GM18858 (cell line): ENCODE data around the gene HSD11B2.
"Not testable (repeated sequence)": the region's sequence is repeated elsewhere in the genome, so short reads cannot be mapped to it uniquely, and the experiment has no call there.

Experiments used
- ATAC-seq: cut with Tn5 transposase; IDR thresholded peaks from one replicate; pipeline ENCODE4 v1.9.1; 2021; ENCODE audit not compliant: unreplicated experiment

Gene HSD11B2

DNA sequence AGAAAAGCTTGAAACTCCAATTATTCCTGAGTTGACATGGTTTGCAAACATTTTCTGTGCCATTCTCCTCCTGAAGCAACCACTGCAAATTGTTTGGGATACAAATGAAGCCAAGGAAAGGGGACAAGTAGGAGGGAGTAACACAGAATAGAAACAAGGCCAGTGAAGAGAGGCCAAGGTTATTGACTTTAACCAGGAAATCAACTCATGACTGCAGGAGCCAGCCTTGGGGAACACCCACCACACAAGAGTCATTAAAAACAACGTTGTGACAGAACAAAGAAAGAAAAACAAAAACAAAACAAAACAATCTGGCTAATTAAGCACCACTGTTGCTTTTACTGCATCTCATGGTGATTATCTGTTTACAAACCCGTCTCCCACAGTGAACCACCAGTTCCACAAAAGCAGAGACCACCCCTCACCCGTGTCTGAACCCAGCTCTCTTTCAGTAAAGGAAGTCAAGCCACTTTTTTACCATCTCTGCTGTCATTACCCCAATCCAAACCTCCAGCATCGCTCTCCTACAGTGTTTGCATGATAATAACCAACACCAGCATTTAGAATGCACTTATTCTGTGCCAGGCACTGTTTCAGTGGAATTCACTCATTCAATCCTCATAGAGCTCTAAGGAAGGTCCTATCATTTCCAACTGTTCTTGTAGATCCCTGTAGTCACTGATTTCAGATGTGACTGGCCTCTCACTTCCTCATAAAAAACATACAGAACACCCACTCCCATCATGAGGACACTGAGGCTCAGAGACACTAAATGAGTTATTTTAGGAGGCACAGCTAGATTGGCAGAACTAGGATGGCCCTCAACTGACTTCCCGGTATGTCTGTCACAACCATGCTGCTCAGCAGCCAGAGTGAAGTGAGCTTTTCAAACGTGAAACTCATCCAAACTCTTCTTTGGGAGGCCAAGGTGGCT, 16.7 kb upstream of the HSD11B2 start:
- no peak for ATAC-seq

DNA sequence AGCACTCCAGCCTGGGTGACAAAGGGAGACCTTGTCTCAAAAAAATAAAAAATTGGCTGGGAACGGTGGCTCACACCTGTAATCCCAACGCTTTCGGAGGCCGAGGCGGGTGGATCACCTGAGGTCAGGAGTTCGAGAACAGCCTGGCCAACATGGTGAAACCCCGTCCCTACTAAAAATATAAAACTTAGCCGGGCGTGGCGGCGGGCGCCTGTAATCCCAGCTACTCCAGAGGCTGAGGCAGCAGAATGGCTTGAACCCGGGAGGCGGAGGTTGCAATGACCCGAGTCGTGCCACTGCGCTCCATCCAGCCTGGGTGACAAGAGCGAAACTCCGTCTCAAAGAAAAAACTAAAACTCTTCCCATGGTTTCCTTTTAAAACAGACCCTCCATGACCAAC, 15.5 kb upstream of the HSD11B2 start:
- not testable (repeated sequence) for ATAC-seq

DNA sequence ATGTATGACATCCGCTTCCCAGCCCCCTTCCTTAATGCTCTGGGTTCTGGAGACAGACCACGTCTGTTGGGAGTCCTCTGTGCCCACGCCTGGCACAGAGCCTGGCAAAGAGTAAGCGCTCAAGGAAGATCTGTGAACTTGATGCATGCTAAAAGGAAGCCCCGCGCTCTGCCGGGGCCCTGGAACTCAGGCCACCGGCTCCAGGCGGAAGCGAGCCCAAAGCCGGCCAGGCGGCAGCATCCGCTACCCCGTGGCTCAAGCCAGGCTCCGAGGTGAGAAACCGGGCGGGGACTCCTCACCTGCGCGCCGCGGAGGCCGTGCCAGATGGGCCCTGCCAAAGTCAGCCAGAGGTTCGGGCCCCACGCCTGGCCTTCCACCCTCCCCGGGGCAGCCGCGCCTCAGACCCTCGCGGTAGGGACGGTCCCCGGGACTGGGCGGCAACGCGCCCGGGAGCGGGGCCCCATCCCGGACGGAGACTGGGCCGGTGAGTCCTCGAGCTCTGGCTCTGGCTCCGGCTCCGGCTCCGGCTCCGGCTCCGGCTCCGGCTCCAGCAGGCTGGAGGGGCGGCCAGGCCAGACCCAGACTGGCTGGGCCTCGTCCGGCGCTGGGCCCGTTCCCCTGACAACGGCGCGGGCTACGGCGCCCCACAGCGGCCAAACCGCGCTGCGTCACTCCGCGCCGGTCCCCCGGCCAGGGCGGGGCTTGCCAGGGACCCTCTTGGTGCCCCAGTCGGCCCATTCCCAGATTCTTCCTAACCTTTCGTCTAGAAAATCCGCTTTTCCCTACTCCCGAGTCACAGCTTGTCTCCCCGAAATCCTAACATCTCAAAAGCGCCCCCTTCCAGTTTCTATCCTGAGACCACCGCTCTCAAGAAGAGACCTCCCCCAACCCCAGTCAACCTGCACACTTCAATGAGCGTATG, 14.8 kb upstream of the HSD11B2 start, which contains the start of gene ZDHHC1:
ZDHHC1 (minus strand) TSS at position 606 of the 922 bp plus-strand sequence. CDS start 8,702 bp downstream, outside the sequence.
- ATAC-seq, result no peak

DNA sequence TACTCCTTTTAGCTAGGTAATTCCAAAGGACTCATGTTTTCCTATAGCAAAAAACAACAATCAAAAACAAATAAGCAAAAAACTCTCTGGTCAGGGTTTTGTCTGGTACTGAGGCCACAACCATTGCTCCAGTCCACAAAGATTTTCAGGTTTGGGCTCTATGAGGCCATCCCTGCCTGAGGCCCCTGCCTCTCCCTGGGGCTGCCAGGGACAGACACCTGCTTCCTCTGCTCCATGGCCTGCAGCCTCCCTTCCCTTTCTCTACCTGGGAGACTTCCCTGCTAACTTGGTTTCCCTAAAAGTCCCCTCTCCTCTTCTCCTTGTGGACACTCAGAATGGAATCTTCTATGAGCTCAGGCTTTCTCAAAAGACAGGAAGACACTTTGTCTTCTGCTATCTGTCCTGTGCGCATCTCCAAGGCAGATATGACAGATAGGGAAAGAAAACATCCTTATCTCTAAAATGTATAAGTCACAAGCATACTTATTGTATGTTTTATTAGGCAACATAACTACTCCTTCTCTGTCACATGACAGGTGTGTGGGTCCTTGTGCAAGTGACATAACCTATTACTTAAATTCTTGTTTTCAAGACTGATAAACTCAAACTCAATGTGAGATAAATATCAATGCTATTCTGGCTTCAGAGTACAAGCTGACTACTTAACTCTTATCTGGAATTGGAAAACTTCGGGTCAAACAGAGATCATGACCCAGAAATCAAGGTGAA, 13.4 kb upstream of the HSD11B2 start:
- ATAC-seq, result no peak

DNA sequence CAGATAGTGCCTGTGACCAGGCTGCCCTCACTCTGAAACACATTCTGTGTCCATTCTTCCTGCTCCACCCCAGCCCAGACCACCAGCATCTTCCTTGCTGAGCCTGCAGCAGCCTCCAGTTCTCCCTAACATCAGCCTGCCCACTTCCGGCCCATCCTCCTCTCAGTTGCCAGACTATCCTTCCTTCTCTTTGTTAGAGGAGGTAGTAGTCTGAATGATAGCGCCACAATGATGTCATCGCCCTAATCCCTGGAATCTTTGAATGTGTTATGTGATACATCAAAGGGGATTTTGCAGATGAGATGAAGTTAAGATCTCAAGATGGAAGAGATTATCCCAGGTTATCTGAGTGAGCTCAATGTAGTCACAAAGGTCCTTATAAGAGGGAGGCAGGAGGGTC, 11.4 kb upstream of the HSD11B2 start:
- ATAC-seq, result no peak

DNA sequence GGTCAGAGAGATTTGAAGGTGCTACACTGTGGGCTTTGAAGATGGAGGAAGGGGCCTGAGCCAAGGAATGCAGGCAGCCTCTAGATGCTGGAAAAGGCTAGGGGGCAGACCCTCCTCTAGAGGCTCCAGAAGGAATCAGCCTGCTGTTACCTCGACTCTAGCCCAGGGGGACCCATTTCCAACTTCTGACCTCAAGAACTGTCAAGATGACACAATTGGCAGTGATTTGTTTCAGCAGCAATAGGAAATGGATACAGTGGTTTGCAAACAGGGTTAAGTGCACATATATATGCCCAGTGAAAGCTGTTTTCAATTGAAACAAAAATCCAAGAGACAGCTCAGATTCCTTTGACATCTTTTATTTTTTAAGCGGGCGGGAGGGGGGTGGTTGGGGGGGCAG, 11.0 kb upstream of the HSD11B2 start:
- no peak for ATAC-seq

DNA sequence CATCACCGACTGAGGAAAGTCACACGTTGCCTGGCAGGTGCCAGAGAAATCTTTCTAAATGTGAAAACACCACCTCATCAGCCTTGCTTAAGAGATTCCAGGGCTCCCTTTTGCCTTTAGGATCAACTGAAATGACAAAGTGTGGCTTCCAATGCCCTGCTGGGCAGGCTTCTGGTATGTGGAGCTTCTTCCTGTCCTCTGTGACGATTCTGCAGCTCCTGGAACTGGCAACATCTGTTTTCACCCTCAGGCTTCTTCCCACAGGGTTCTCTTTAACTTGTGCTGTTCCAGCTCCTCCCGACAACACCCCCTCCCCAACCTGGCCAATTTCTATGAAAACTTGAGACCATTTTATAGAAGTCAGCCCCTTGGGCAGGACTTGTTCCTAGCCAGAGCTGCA, 9.9 kb upstream of the HSD11B2 start:
- no peak for ATAC-seq

DNA sequence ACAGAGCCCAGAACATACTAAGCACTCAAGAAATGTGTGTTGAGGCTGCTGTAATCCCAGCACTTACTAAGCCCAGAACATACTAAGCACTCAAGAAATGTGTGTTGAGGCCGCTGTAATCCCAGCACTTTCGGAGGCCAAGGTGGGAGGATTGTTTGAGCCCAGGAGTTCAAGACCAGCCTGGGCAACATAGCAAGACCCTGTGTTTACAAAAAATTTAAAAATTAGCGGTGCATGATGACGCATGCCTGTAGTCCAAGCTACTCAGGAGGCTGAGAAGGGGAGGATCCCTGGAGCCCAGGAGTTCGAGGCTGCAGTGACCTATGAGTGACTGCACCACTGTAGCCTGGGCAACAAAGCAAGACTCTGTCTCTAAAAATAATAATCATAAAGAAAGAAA, 7.9 kb upstream of the HSD11B2 start:
- ATAC-seq, result no peak

DNA sequence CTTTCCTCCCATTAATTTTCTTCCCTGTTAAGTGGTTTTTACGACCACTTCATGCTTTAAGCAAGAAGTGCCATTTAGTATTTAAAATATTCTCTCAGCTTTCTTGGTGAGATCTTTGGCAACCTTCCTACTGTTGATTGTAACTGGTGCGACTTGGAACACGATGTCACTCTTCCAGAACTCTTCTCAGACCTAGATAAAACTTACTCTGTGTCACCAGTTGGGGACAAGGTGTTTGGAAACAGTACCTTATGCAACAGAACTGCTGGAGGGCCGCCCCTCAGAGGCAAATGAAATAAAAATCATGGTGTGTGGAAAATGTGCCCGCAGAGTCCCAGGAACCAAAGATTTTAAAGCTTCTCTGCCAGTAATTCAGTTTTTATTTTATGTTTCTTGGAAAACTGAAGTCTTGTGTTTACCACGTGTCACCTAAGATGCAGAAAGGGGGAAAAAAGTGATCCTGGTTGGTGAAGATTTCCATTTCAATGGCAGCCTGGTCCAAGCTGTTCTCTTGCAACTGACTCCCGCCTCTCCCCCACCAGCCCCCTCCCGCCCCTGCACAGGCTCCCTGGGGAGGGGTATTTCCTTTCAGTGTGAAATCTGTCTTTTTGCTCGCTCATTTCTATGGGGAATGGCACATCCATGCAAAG, 7.2 kb upstream of the HSD11B2 start:
- no peak for ATAC-seq

DNA sequence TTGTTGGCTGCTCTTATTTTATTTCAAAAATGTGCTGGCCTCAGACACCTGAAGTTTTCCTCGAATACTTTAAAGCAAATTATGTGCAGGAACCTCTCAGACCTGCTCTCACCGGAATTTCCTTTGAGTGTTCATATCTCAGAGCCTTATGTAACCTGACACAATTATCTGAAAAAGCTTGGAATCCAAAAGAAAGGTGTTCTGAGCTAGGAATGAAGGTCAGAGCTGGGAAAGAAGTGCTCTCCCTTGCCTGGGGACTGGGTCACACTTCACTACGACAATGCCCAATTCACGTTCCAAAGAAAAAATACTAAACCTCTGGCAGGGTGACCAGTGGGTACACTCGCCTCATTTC, 6.7 kb upstream of the HSD11B2 start:
- ATAC-seq, result no peak

DNA sequence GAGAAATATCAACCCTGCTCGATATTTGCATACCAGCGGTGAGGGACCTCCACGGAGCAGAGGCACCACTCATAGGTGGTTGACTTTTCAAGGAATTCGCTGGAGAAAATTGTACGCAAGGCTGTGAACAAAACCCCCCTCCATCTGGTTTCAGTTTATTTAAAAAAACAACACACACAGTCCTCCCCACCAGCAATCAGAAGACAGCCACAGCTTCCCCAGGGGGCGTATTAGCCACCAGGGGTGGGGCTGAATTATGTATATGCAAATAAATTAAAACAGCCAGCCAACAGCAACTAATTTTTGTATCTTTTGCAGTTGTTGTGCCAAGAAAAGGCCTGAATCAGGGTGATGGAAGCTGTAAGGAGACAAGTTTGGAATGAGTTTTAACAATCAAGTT, 5.9 kb upstream of the HSD11B2 start:
- no peak for ATAC-seq

DNA sequence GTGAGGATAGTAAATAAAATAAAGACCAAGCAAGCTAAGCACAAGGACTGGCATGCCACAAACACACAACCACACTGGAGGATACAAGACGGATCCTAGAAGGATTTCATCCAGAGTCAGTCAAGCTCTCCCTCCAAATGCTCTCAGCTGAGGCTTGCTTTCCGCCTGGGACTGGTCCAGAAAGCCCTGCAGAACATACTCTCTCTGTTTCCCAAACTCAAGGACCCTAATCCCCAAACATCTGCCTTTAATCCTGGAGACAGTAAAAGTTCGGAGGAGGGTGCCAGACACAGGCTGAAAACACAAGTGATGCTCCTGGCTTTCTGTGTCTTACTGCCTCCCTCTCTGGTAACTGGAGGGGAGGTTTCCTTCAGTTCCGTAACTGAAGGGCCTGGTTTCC, 5.3 kb upstream of the HSD11B2 start:
- ATAC-seq, result no peak

DNA sequence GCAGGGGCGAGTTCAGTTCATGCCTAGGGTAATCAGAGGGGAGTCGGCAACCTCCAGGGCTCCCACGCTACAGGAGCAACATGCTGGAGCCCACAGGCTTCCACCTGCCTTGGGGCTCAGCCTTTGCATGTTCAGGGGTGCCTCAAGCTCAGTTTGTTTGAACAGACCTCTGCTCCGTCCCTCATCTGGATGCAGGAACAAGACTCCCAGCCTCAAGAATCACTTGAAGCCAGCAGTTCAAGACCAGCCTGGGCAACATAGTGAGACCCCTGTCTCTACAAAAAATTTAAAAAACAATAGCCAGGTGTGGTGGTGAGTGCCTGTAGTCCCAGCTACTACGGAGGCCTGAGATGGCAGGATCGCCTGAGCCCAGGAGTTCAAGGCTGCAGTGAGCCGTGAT, 4.9 kb upstream of the HSD11B2 start:
- no peak for ATAC-seq

DNA sequence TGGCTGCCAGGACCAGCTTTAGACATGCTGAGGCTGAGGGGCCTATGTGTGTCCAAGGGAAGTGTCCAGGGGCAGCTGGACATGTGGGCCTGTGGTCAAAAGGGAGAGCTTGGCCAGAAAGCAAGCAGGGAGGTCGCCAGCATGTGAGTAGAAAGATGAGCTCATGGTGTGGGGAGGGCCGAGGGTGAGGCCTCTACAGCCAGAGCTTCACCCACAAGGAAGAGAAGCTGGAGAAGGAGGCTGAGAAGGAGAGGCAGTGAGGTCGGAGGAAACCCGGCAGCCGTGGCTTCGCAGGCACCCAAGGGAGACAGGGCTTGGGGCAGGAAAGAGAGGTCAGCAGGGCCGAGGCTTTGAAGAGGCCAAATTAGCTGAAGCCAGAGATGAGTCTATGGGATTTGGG, 4.0 kb upstream of the HSD11B2 start:
- ATAC-seq, result no peak

DNA sequence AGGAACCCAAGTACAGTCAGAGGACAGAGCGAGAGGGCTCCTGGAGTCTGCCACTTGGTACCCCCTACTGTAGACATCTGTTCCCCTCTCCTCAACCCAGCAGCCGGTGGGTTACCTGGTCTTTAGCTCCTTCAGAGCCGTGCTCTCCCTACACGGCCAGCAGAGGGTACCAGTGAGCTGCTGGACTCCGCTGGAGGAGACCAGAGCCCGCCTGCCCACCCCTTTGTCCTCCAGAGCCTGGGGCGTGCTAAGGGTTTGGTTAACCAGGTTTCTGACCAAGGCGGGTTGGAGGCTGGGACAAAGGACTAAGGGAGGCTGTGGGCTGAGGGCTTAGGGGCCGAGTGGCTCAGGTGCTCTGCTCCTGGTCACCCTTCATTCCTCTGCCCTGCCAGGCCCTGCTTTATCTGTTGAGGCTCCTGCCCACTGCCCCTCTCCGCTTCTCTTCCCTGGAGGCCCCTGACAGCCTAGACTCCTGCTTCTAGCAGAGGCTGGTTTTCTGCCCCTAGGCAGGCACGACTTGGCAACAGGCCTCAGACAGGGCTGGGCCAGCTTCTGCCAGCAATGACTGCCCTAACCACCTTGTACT, 2.7 kb upstream of the HSD11B2 start:
- no peak for ATAC-seq

DNA sequence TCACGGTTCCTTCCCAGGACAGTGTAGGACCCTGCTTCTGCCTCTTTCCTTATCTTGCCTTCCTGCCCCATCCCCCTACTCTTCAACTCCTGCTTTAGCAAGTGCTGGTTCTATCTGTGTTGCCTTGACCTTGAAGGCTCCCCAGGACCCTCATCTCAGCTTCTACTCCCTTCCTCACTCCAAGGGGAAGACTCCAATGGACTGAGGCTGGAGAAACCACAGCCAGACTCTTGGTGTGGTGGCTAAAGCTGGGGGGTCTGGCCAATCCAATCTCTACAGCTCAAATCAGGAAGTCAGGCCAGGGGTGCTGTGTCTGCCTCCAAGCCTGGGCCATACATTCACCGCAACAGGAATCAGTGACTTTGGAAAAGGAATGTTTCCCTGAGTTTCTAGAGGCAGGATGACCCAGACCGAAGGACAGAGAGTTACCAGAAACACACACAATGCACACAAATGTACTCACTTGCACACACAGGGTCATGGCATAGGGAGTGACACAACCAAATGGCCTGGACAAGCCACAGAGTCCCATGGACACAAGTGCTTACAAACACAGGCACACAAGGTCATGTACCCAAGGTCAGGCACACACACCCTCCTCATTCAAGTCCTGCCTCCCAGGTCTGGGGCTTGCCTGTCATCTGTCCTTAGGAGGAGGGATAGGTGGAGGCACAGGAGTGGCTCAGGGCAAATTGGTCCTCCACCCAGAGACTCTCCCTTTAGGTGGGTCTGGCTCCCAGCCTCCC, 1.7 kb upstream of the HSD11B2 start:
- no peak for ATAC-seq

DNA sequence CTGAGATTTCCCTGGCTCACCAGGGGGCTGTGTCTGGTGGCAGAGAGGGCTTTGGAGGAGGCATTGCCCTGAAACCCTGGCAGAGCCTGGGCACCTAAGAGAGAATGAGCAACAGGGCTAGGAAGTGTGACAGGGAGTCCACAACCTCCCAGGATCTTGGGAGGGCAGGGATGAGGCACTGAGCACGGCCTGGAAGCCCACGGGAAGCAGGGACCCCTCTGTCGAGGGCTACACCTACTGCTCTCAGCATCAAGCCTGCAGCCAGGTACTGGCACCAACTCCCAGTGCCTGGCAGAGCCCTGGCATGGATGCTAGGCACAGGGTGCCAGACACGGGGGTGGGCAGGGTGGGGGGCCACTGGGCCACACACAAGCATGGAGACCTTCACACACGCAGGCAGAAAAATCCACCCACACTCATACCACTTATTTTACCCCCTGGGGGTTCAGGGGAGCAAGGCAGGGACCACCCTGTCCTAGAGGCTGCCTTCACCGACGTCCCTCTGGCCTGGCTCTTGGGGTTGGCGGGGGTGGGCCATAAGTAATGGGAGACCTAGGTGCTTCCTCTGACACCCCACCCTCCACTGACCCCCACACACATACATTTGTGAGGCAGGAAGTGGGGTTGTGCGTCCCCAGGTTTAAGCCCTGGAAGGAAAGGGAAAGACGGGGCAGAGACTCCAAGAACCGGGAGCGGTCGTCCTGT, 970 bp upstream of the HSD11B2 start:
- no peak for ATAC-seq

DNA sequence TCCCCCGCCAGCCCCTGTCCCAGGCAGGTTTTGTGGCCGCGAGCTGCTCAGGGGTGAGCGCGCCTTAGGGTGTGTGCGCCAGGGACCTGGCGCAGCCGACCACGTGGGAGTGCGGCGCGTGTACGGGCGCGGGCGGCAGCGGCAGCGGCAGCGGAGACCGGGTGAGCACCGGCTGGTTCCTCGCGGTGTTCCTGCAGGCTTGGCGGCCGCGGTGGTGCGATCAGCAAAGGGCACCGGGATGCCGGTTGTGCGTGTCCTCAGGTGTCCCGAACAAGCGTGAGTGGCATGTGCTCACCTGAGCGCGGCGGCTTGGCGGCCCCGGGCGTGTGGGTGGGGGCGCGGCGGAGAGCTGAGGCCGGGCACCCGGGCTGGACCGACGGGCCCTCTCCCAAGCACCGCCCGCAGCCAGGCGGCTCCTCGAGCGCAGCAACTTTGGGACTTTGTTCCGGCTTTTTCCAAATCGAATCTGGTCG, 381 bp upstream of the HSD11B2 start:
- ATAC-seq, result no peak
